ENCODE measurements around the gene PLXNB3. TPM values are rescaled to one million over a fixed set of nuclear protein-coding genes. Genes with fewer than 3 reads are reported as not detected.

Gene PLXNB3
- total RNA-seq: under 1 TPM; 0.05 to 0.55 TPM

DNA sequence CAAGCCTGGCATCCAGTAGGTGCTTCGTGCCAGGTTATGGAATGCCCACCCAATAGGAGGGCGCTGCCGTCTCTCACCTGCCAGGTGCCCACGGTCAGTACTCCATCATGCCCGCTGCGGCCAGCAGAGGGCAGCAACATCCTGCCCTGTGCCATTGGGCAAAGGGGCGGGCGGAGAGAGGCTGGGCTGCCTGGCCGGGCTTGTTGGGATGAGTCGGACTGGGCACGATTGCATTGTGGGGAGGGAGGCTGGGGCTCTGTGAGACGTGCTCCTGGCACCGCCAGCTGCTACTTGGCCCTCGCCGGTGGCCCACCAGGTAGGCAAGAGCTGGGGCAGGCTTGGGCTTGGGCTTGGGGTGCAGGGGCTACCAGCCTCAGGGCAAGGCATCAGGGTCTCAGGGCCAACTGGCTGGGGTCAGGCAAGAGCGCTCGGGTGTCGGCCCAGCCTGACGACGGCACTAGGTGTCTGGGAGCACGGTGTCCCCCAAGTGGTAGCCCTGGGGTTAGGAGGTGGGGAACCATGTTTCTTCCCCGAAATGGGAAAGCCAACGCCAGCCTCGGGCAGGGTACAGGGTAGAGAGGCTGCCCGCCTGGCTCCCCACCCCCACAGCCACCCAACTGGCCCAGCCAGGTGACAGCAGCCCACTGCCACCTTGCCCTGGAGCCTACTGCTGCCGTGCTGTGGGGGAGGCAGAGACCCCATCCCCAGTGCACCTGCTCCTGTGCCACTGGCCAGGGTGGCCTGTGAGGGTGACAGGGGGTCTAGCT lies at the start of gene PLXNB3:
PLXNB3 (plus strand) TSS at position 261 of the 767 bp plus-strand sequence. CDS start 1,287 bp downstream, outside the sequence.

DNA sequence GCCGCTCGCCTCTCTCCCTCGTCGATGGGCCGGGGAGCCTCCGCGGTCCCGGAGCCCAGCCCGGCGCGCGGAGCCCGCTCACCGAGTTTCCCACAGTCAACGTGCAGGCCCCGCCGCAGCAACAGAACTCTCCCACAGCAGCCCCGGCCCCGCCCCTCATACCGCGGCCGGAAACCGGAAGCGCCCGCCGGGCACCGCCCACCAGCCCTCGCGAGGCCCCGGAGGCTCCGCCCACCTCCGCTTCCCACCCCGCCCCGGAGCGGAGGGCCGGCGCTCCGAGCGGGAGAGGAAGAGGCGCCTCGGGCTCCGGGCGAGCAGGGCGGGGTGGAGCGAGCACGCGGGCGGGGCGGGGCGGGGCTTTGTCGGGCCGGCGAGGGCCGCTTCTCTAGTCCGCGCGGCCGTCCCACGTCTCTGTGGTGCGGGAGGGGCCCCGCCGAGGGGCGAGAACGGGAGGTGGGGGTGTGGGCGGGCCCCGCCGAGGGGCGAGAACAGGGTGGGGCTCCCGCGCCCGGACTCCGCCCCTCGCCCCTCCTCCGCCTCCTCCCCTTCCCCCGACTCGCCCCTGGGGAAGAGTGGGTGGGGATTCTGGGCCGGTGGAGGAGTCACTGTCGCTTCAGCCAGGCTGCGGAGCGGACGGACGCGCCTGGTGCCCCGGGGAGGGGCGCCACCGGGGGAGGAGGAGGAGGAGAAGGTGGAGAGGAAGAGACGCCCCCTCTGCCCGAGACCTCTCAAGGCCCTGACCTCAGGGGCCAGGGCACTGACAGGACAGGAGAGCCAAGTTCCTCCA lies 39.6 kb upstream of the PLXNB3 start, which contains the start of the genes ABCD1 and BCAP31:
ABCD1 (plus strand) TSS at position 605 of the 787 bp plus-strand sequence. CDS start 411 bp downstream, outside the sequence.
BCAP31 (minus strand) TSS at position 136 of the 787 bp plus-strand sequence. CDS start 1,143 bp downstream, outside the sequence.

DNA sequence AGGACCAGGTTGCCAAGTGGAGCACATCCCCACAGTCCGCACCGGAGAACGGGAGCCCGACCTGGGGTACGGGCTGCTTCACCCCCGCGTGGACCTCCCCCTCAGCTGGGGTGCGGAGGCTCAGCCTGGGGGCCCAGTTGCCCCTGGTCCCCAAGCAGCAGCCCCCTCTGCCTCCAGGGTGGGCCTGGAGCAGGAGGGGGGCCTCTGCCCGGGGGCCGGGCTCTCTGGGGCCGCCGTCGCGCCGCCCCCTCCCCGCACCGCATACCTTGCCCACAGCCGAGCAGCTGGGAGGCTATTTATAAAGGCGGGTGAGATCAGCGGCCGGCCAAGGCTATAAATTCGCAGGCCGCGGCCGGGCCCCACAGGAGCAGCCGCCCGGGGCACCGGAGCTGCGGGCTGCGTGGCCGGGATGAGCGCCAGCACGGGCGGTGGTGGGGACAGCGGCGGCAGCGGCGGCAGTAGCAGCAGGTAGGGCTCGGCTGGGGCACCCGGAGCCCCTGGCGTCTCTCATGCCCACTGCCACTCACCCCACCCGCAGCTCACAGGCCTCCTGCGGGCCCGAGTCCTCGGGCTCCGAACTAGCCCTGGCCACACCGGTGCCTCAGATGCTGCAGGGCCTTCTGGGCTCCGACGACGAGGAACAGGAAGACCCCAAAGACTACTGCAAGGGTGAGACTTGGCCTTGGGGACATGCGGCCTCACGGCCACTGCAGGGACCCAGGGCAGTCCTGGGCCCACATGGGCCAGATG lies 16.8 kb downstream of the PLXNB3 start, which contains the start of gene SRPK3:
SRPK3 (plus strand) TSS at position 364 of the 750 bp plus-strand sequence; CDS start at position 410, 46 bp downstream.

DNA sequence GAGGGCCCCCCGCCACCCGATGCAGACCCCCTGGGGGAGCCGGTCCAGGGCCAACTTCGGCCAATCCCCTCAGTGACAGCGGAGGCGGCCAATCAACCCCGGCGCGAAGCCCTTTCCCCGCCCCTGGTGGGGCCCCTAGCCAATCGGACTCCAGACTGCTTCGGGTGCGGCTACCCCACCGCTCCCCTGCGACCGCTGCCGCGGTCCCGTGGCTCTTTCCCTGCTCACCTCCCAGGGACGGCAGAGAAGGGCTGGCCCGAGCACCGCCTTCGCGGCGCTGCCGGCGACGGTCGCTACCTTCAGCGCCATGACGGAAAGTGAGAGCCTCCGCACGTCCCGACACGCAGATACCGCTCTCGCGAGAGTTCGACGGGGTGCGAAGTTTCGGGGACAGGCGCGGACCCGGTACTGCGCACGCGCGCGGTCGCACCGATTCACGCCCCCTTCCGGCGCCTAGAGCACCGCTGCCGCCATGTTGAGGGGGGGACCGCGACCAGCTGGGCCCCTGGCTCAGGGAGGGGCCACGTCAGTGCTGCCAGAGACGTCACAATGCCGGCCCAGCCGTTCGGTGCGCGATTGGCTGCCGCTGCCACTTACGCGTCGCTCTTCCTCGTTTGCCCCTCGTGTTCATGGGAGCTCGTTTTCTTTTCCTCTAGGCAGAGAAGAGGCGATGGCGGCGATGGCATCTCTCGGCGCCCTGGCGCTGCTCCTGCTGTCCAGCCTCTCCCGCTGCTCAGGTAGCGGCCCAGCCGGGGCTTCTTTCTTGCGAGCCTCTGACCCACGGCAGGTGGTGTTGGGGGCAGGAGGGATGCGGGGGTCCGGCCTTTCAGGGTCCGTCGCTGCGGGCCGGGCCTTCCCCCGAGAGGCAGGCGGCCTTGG lies 30.2 kb downstream of the PLXNB3 start, which contains the start of the genes IDH3G and SSR4:
IDH3G (minus strand) TSS at position 358 of the 879 bp plus-strand sequence; CDS start at position 309, 49 bp downstream.
SSR4 (plus strand) TSS at position 651 of the 879 bp plus-strand sequence; CDS start at position 671, 20 bp downstream.

Other genes with a start within 250 kb of the PLXNB3 start
- gene ATP2B3, start 246.6 kb upstream of the PLXNB3 start, total RNA-seq: under 1 TPM in 1 of 2 experiments, not detected in 1; 0.05 TPM
- 10 to 100 TPM; 22.9 to 23.6 TPM for gene CCNQ, start 165.1 kb upstream of the PLXNB3 start, total RNA-seq
- gene DUSP9, start 117.0 kb upstream of the PLXNB3 start, total RNA-seq: not detected
- gene PNCK, start 90.4 kb upstream of the PLXNB3 start, total RNA-seq: under 1 TPM; 0.43 to 0.87 TPM
- 1 to 10 TPM; 1.4 to 1.5 TPM for gene SLC6A8, start 76.3 kb upstream of the PLXNB3 start, total RNA-seq
- gene BCAP31, start 39.9 kb upstream of the PLXNB3 start, total RNA-seq: 100 to 1,000 TPM; 139 TPM
- 10 to 100 TPM; 13.2 to 13.8 TPM for gene ABCD1, start 39.4 kb upstream of the PLXNB3 start, total RNA-seq
- gene SRPK3, start 16.8 kb downstream of the PLXNB3 start, total RNA-seq: not detected
- 10 to 100 TPM; 61.1 to 63.0 TPM for gene IDH3G, start 30.1 kb downstream of the PLXNB3 start, total RNA-seq
- gene SSR4, start 30.4 kb downstream of the PLXNB3 start, total RNA-seq: 100 to 1,000 TPM; 227 to 246 TPM
- gene PDZD4, start 66.3 kb downstream of the PLXNB3 start, total RNA-seq: 1 to 10 TPM; 1.1 to 1.5 TPM
- gene L1CAM, start 121.9 kb downstream of the PLXNB3 start, total RNA-seq: 1 to 10 TPM in 1 of 2 experiments, under 1 TPM in 1; 0.55 to 2.4 TPM
- gene AVPR2, start 140.4 kb downstream of the PLXNB3 start, total RNA-seq: not detected
- 100 to 1,000 TPM; 343 to 353 TPM for gene ARHGAP4, start 162.0 kb downstream of the PLXNB3 start, total RNA-seq
- 10 to 100 TPM; 70.8 to 79.0 TPM for gene NAA10, start 170.8 kb downstream of the PLXNB3 start, total RNA-seq
- gene RENBP, start 180.4 kb downstream of the PLXNB3 start, total RNA-seq: 10 to 100 TPM; 27.1 to 28.6 TPM
- gene HCFC1, start 207.6 kb downstream of the PLXNB3 start, total RNA-seq: 10 to 100 TPM; 85.2 to 94.5 TPM
- 10 to 100 TPM; 10.5 to 10.7 TPM for gene TMEM187, start 208.5 kb downstream of the PLXNB3 start, total RNA-seq

Measured in activated naive CD4-positive, alpha-beta T cell treated with anti-CD3 and anti-CD28 coated beads, Interleukin-2, amount 10 ng/mL, durations not matched to agents 5 hours and 36 hours (primary cell).